RPMI8226 (cell line): ENCODE results near the gene PCCA.
"Not testable (repeated sequence)": the region's sequence is repeated elsewhere in the genome, so short reads cannot be mapped to it uniquely, and the experiment has no call there.

Experiments
- DNase-seq: peaks from one replicate; pipeline ENCODE4 v3.0.0-alpha.2; 2015

The PCCA gene

GRCh38 chr13:100314132-100314910 lies 225.4 kb downstream of the PCCA start:
- DNase-seq, result no peak

- DNase-seq, result no peak
These were observed 226.6 kb downstream of the PCCA start for GRCh38 chr13:100315522-100315921.

- DNase-seq, result not testable (repeated sequence)
These were observed 229.6 kb downstream of the PCCA start for GRCh38 chr13:100318473-100318872.

GRCh38 chr13:100323937-100324336 lies 235.0 kb downstream of the PCCA start:
- DNase-seq, result no peak

GRCh38 chr13:100330662-100331061 lies 241.8 kb downstream of the PCCA start:
- no peak for DNase-seq

GRCh38 chr13:100333141-100333540 lies 244.2 kb downstream of the PCCA start:
- DNase-seq, result no peak

- DNase-seq, result no peak
These were observed 245.3 kb downstream of the PCCA start for GRCh38 chr13:100334214-100334613.

GRCh38 chr13:100336795-100337516 lies 248.1 kb downstream of the PCCA start:
- no peak for DNase-seq

- DNase-seq, result no peak
These were observed 249.4 kb downstream of the PCCA start for GRCh38 chr13:100338275-100338674.

GRCh38 chr13:100339411-100339940 lies 250.6 kb downstream of the PCCA start:
- no peak for DNase-seq

GRCh38 chr13:100340865-100341264 lies 252.0 kb downstream of the PCCA start:
- DNase-seq, result no peak

- DNase-seq, result no peak
These were observed 252.4 kb downstream of the PCCA start for GRCh38 chr13:100341327-100341726.

- no peak for DNase-seq
These were observed 255.7 kb downstream of the PCCA start for GRCh38 chr13:100344544-100344943.

- no peak for DNase-seq
These were observed 259.1 kb downstream of the PCCA start for GRCh38 chr13:100347968-100348367.

- DNase-seq, result no peak
These were observed 260.7 kb downstream of the PCCA start for GRCh38 chr13:100349594-100349993.

GRCh38 chr13:100350601-100351000 lies 261.7 kb downstream of the PCCA start:
- no peak for DNase-seq

- DNase-seq, result no peak
These were observed 267.5 kb downstream of the PCCA start for GRCh38 chr13:100356426-100356825.

- DNase-seq, result no peak
These were observed 268.0 kb downstream of the PCCA start for GRCh38 chr13:100356889-100357288.

- DNase-seq, result no peak
These were observed 268.9 kb downstream of the PCCA start for GRCh38 chr13:100357764-100358163.

- DNase-seq, result no peak
These were observed 272.6 kb downstream of the PCCA start for GRCh38 chr13:100361504-100361903.

GRCh38 chr13:100362371-100362770 lies 273.5 kb downstream of the PCCA start:
- no peak for DNase-seq

GRCh38 chr13:100362781-100363180 lies 273.9 kb downstream of the PCCA start:
- no peak for DNase-seq

- no peak for DNase-seq
These were observed 274.4 kb downstream of the PCCA start for GRCh38 chr13:100363285-100363711.

- DNase-seq, result no peak
These were observed 275.0 kb downstream of the PCCA start for GRCh38 chr13:100363874-100364273.
